H1 (cell line): ENCODE results near the gene PROZ. TPM values are rescaled to one million over a fixed set of nuclear protein-coding genes. Genes with fewer than 3 reads are reported as not detected.
"Not testable (repeated sequence)": the region's sequence is repeated elsewhere in the genome, so short reads cannot be mapped to it uniquely, and the experiment has no call there.

Experiments used
- CTCF ChIA-PET: fragments of 300-600 bp; sonication (Branson Sonifier 250); formaldehyde crosslinking; loops from one replicate; lab custom pipeline; 2021; ENCODE audit not compliant: partially characterized antibody; lab: Charles Lee
- POLR2A ChIA-PET: fragments of 300-600 bp; sonication (Branson Sonifier 250); formaldehyde crosslinking; loops from one replicate; lab custom pipeline; 2021; ENCODE audit warnings: inconsistent platforms; ENCODE audit not compliant: partially characterized antibody; lab: Charles Lee
- DNase-seq, 2 experiments: peaks; one replicate each; pipeline versions ENCODE4 v3.0.0 to v3.0.0-alpha.2; 2010 to 2022; ENCODE audit warnings: low spot score in 2 of 2, low read depth in 1 of 2, mixed read lengths in 1 of 2
- FAIRE-seq: peaks from 2 replicates; lab custom pipeline; 2011; peaks lifted over from hg19 to GRCh38; lab: Jason Lieb, UNC
- H2AFZ ChIP-seq: 2 replicates; pipeline ENCODE4 v1.8.1; 2012; ENCODE audit warnings: low read length, inconsistent platforms
- H2AK5ac ChIP-seq: 2 replicates; pipeline ENCODE4 v1.6.1; 2013; ENCODE audit warnings: low read depth, low read length
- H2BK120ac ChIP-seq: replicated peaks from 2 replicates; pipeline ENCODE3; 2013; ENCODE audit warnings: low read depth, low read length, inconsistent platforms
- H2BK12ac ChIP-seq: 2 replicates; pipeline ENCODE4 v1.6.1; 2013; ENCODE audit warnings: low read depth, low read length
- H2BK15ac ChIP-seq: 2 replicates; pipeline ENCODE4 v1.6.1; 2013; ENCODE audit warnings: low read length
- H2BK20ac ChIP-seq: 2 replicates; pipeline ENCODE4 v1.6.1; 2013; ENCODE audit warnings: low read length
- H2BK5ac ChIP-seq: 2 replicates; pipeline ENCODE4 v1.6.1; 2013; ENCODE audit warnings: low read depth, low read length
- H3K14ac ChIP-seq: 2 replicates; pipeline ENCODE4 v1.6.1; 2013; ENCODE audit warnings: inconsistent platforms; ENCODE audit not compliant: insufficient read length
- H3K18ac ChIP-seq: 2 replicates; pipeline ENCODE4 v1.6.1; 2013; ENCODE audit warnings: low read length; ENCODE audit errors: extremely low read depth
- H3K23ac ChIP-seq: 2 replicates; pipeline ENCODE4 v1.6.1; 2013; ENCODE audit warnings: inconsistent platforms; ENCODE audit not compliant: insufficient read length
- H3K23me2 ChIP-seq: 2 replicates; pipeline ENCODE4 v1.6.1; 2013; ENCODE audit warnings: low read depth, low read length
- H3K27ac ChIP-seq: 2 replicates; pipeline ENCODE4 v1.6.1; 2011; ENCODE audit warnings: low read depth, low read length, inconsistent platforms
- H3K27me3 ChIP-seq, 4 experiments: replicated peaks in 1 of 4; 1 replicate in 1 of 4; 2 replicates in 3 of 4; pipeline versions ENCODE4 v1.6.1 to v1.8.1; 2011 to 2013; ENCODE audit warnings: low read length in 3 of 4, mild to moderate bottlenecking in 3 of 4, inconsistent platforms in 2 of 4, mixed read lengths in 2 of 4, moderate library complexity in 1 of 4; ENCODE audit not compliant: control insufficient read depth in 3 of 4, insufficient read depth in 3 of 4; ENCODE audit errors: extremely low read depth in 1 of 4
- H3K36me3 ChIP-seq, 4 experiments: 2 replicates each; pipeline versions ENCODE4 v1.6.1 to v1.8.1; 2011 to 2013; ENCODE audit warnings: mild to moderate bottlenecking in 4 of 4, low read length in 3 of 4, moderate library complexity in 2 of 4, control low read depth in 1 of 4, inconsistent platforms in 1 of 4; ENCODE audit not compliant: insufficient read depth in 4 of 4, control insufficient read depth in 2 of 4
- H3K4ac ChIP-seq: replicated peaks from 2 replicates; pipeline ENCODE3; 2013; ENCODE audit warnings: low read length, low read depth, mixed read lengths, inconsistent platforms; ENCODE audit not compliant: insufficient read length
- H3K4me1 ChIP-seq, 4 experiments: replicated peaks in 1 of 4; 1 replicate in 1 of 4; 2 replicates in 3 of 4; pipeline versions ENCODE4 v1.6.1 to v1.8.1; 2011 to 2013; ENCODE audit warnings: low read length in 3 of 4, inconsistent platforms in 2 of 4, mixed read lengths in 1 of 4; ENCODE audit not compliant: insufficient read depth in 4 of 4, control insufficient read depth in 3 of 4
- H3K4me2 ChIP-seq, 2 experiments: 2 replicates each; pipeline versions ENCODE4 v1.6.1 to v1.8.1; 2011 to 2013; ENCODE audit warnings: low read depth in 2 of 2, low read length in 2 of 2, control low read depth in 1 of 2, inconsistent platforms in 1 of 2, mild to moderate bottlenecking in 1 of 2; ENCODE audit not compliant: insufficient read depth in 1 of 2
- H3K4me3 ChIP-seq, 4 experiments: fragments of 200-600, 300-600 bp in 1 of 4; sonication (generic), shearing (Covaris generic), sonication (Bioruptor Twin) in 1 of 4; 2 replicates each; pipeline versions ENCODE4 v1.5.1 to v1.8.1; 2011 to 2016; ENCODE audit warnings: low read length in 4 of 4, low read depth in 3 of 4, control low read depth in 2 of 4, inconsistent platforms in 2 of 4, mild to moderate bottlenecking in 2 of 4, mixed read lengths in 1 of 4, moderate library complexity in 1 of 4; ENCODE audit not compliant: insufficient read depth in 2 of 4; ENCODE audit errors: extremely low read depth in 1 of 4
- H3K56ac ChIP-seq: replicated peaks from 2 replicates; pipeline ENCODE3; 2013; ENCODE audit warnings: low read depth, mild to moderate bottlenecking, mixed read lengths, low read length, inconsistent platforms; ENCODE audit not compliant: insufficient read length
- H3K79me1 ChIP-seq: 2 replicates; pipeline ENCODE4 v1.6.1; 2013; ENCODE audit warnings: low read depth, low read length, control low read depth
- H3K79me2 ChIP-seq, 2 experiments: 2 replicates each; pipeline versions ENCODE4 v1.6.1 to v1.8.1; 2012 to 2013; ENCODE audit warnings: low read length in 2 of 2, mild to moderate bottlenecking in 2 of 2, inconsistent platforms in 1 of 2; ENCODE audit not compliant: insufficient read depth in 2 of 2, control insufficient read depth in 1 of 2
- H3K9ac ChIP-seq, 4 experiments: replicated peaks in 1 of 4; 1 replicate in 1 of 4; 2 replicates in 3 of 4; pipeline versions ENCODE4 v1.6.1 to v1.8.1; 2011 to 2013; ENCODE audit warnings: low read depth in 3 of 4, low read length in 3 of 4, control low read depth in 2 of 4, mild to moderate bottlenecking in 2 of 4, moderate library complexity in 2 of 4, inconsistent platforms in 1 of 4; ENCODE audit errors: extremely low read depth in 1 of 4
- H3K9me3 ChIP-seq, 2 experiments: 2 replicates each; pipeline versions ENCODE4 v1.6.1 to v1.8.1; 2012 to 2013; ENCODE audit warnings: mild to moderate bottlenecking in 2 of 2, moderate library complexity in 2 of 2, control low read depth in 1 of 2, inconsistent platforms in 1 of 2, low read depth in 1 of 2, low read length in 1 of 2, mixed read lengths in 1 of 2; ENCODE audit not compliant: insufficient read depth in 2 of 2
- H4K20me1 ChIP-seq, 2 experiments: replicated peaks in 1 of 2; 2 replicates each; pipeline versions ENCODE3 to v1.8.1; 2011 to 2013; ENCODE audit warnings: inconsistent platforms in 2 of 2, low read length in 2 of 2, mild to moderate bottlenecking in 1 of 2; ENCODE audit not compliant: insufficient read depth in 2 of 2, control insufficient read depth in 1 of 2
- H4K5ac ChIP-seq: 2 replicates; pipeline ENCODE4 v1.6.1; 2013; ENCODE audit warnings: low read length, low read depth, mixed read lengths, inconsistent platforms; ENCODE audit not compliant: insufficient read length
- H4K8ac ChIP-seq: 2 replicates; pipeline ENCODE4 v1.8.0; 2013; ENCODE audit warnings: mild to moderate bottlenecking, moderate library complexity, low read length, inconsistent platforms; ENCODE audit not compliant: insufficient read depth; ENCODE audit errors: extremely low read depth
- H4K91ac ChIP-seq: replicated peaks from 2 replicates; pipeline ENCODE3; 2013; ENCODE audit warnings: low read length, mixed read lengths, inconsistent platforms; ENCODE audit not compliant: insufficient read length
- WGBS, 2 experiments: shearing (Covaris generic) in 1 of 2; methylation state at CpG; one replicate each; pipeline versions ENCODE4 v1.1.6 to v1.1.7; 2013 to 2015; ENCODE audit warnings: low lambda C conversion rate in 2 of 2, mixed read lengths in 2 of 2, inconsistent platforms in 1 of 2, low coverage in 1 of 2, missing lambda C conversion rate in 1 of 2; ENCODE audit not compliant: insufficient replicate concordance in 2 of 2, insufficient coverage in 1 of 2, insufficient read length in 1 of 2; ENCODE audit errors: extremely low coverage in 1 of 2, missing lambda C conversion rate in 1 of 2; 5-methylcytosine and 5-hydroxymethylcytosine counted together
- polyA plus RNA-seq, 7 experiments: library from polyadenylated mRNA; depleted of rRNA in 3 of 7; stranded (reverse) in 5 of 7; unstranded in 2 of 7; fragments of >200 nt in 5 of 7; fragments of 200-250 nt in 2 of 7; gene quantifications; 1 replicate in 5 of 7; 2 replicates in 1 of 7; 4 replicates in 1 of 7; pipeline versions ENCODE4 v1.2.1 to v1.2.3, GENCODE V29; 2011 to 2013; ENCODE audit warnings: missing spikeins in 2 of 7, mixed read lengths in 2 of 7
- total RNA-seq: library from RNA; stranded (reverse); fragmentation: NEBNext Ultra II Directional; extraction: Animal tissue kit (Norgen Biotek cat#: 25700); gene quantifications from 2 replicates; pipeline ENCODE4 v1.2.1, GENCODE V29; 2021

The PROZ gene
- total and polyA plus RNA-seq, 2 of the 8 experiments (the other 6 are each of a cell fraction or from before 2014, with no cell fraction given) = not detected

DNA sequence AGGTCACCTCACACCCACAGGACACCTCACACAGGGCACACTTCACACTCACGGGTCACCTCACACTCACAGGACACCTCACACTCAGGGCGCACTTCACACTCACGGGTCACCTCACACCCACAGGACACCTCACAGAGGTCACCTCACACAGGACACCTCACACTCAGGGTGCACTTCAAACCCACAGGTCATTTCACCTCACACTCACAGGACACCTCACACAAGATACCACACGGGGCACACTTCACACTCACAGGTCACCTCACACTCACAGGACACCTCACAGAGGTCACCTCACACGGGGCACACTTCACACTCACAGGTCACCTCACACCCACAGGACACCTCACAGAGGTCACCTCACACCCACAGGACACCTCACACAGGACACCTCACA lies 46.6 kb upstream of the PROZ start:
- H3K4me1 ChIP-seq, H3K79me2 ChIP-seq, H3K23ac ChIP-seq, CTCF ChIA-PET, H2BK5ac ChIP-seq, H2BK20ac ChIP-seq, H2BK15ac ChIP-seq, H4K5ac ChIP-seq, H3K4me2 ChIP-seq, H4K8ac ChIP-seq, H3K27ac ChIP-seq, H2AK5ac ChIP-seq, H4K20me1 ChIP-seq, DNase-seq, H3K9ac ChIP-seq, H4K91ac ChIP-seq, H3K14ac ChIP-seq, H2BK120ac ChIP-seq, H3K36me3 ChIP-seq, FAIRE-seq, POLR2A ChIA-PET, H2AFZ ChIP-seq, H3K79me1 ChIP-seq, H2BK12ac ChIP-seq, H3K9me3 ChIP-seq, H3K4me3 ChIP-seq, H3K4ac ChIP-seq, H3K56ac ChIP-seq, H3K18ac ChIP-seq: not testable (repeated sequence)
- peaks cover 21 to 24% (median 23%) of the 10 kb centered on the region in 4 experiments; a peak in 6 of 7 replicates for H3K27me3 ChIP-seq
- H3K23me2 ChIP-seq = peaks cover 12% of the 10 kb centered on the region; the same call in 1 of the 2 replicates
- WGBS, 2 experiments = 95% methylated on average over 5 of the region's 5 CpGs; no CpG with 5 or more reads in 1 of the 2 experiments

DNA sequence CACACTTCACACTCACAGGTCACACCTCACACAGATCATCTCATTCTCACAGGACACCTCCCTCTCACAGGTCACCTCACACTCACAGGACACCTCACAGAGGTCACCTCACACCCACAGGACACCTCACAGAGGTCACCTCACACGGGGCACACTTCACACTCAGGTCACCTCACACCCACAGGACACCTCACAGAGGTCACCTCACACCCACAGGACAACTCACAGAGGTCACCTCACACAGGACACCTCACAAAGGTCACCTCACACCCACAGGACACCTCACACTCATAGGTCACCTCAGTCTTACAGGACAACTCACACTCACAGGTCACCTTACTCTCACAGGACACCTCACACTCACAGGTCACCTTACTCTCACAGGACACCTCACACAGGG lies 46.0 kb upstream of the PROZ start:
- H3K14ac ChIP-seq, H3K79me2 ChIP-seq, H3K4me1 ChIP-seq, H2BK15ac ChIP-seq, H3K4ac ChIP-seq, H3K18ac ChIP-seq, H2AK5ac ChIP-seq, H4K8ac ChIP-seq, DNase-seq, H3K23ac ChIP-seq, H3K79me1 ChIP-seq, H3K4me2 ChIP-seq, H4K91ac ChIP-seq, H3K9ac ChIP-seq, POLR2A ChIA-PET, H3K56ac ChIP-seq, H3K9me3 ChIP-seq, H3K27ac ChIP-seq, FAIRE-seq, H2AFZ ChIP-seq, H2BK12ac ChIP-seq, H2BK5ac ChIP-seq, H2BK20ac ChIP-seq, H4K20me1 ChIP-seq, H3K4me3 ChIP-seq, H3K36me3 ChIP-seq, H4K5ac ChIP-seq, H2BK120ac ChIP-seq: not testable (repeated sequence)
- CTCF ChIA-PET = interaction anchor here (1.4 kb wide), 1 partner anchor 26 kb away, joined by 5 read pairs; no protein-coding TSS in a partner anchor
- 80% methylated on average over 1 of the region's 1 CpG; no CpG with 5 or more reads in 1 of the 2 experiments for WGBS, 2 experiments
- H3K23me2 ChIP-seq = peaks cover 12% of the 10 kb centered on the region; the same call in 1 of the 2 replicates
- H3K27me3 ChIP-seq = peaks cover 21 to 24% (median 23%) of the 10 kb centered on the region in 4 experiments; a peak in 6 of 7 replicates
